ENCODE measurements around the gene HSD17B12. TPM values are rescaled to one million over a fixed set of nuclear protein-coding genes. Genes with fewer than 3 reads are reported as not detected.
"Not testable (repeated sequence)": the region's sequence is repeated elsewhere in the genome, so short reads cannot be mapped to it uniquely, and the experiment has no call there.

HSD17B12 gene
- total and polyA plus RNA-seq, 5 donors, result 69.1 to 147 (median 104) TPM

- H3K9me3 ChIP-seq (ENCODE audit: control insufficient read depth, low read length), result no peaks in the 10 kb centered on the region
- H3K4me3 ChIP-seq (ENCODE audit: low read length), result no peak overlapping the region
- intact Hi-C loops (cut with DNase I), result no loop called here
- peaks cover 11% of the 10 kb centered on the region for H3K4me1 ChIP-seq (ENCODE audit: control insufficient read depth, insufficient read depth, low read length)
- H3K27ac ChIP-seq (ENCODE audit: low read length), result peak overlapping the region; percentile 87
- WGBS, result 28% methylated on average over 6 of the region's 6 CpGs
- ATAC-seq (peak; percentile 80 to 85), DNase-seq (no peak)
- H3K27me3 ChIP-seq (ENCODE audit: control insufficient read depth, insufficient read depth), result no peaks in the 10 kb centered on the region
Measured at GRCh38 chr11:43738600-43739409, 58.3 kb downstream of the HSD17B12 start.

- no peak overlapping the region for H3K27ac ChIP-seq (ENCODE audit: low read length)
- intact Hi-C loops (cut with DNase I), result no loop called here
Measured at GRCh38 chr11:43746670-43747069, 66.1 kb downstream of the HSD17B12 start.

GRCh38 chr11:43747130-43747802 is 66.7 kb downstream of the HSD17B12 start:
- no peak overlapping the region for H3K4me3 ChIP-seq (ENCODE audit: low read length)
- intact Hi-C loops (cut with DNase I), result no loop called here
- H3K4me1 ChIP-seq (ENCODE audit: control insufficient read depth, insufficient read depth, low read length), result peaks cover 4% of the 10 kb centered on the region
- no peaks in the 10 kb centered on the region for H3K9me3 ChIP-seq (ENCODE audit: control insufficient read depth, low read length)
- ATAC-seq (no peak), DNase-seq (no peak)
- peak overlapping the region; percentile 61 for H3K27ac ChIP-seq (ENCODE audit: low read length)
- 64% methylated on average over 7 of the region's 7 CpGs for WGBS
- H3K27me3 ChIP-seq (ENCODE audit: control insufficient read depth, insufficient read depth), result no peaks in the 10 kb centered on the region

More at GRCh38 chr11:43746670-43747069, 66.1 kb downstream of the HSD17B12 start:
- Histone ChIP-seq H3K9me3 (ENCODE audit: control insufficient read depth, low read length) (no peaks in the 10 kb centered on the region), H3K27me3 (ENCODE audit: control insufficient read depth, insufficient read depth) (no peaks in the 10 kb centered on the region), H3K4me1 (ENCODE audit: control insufficient read depth, insufficient read depth, low read length) (peaks cover 4% of the 10 kb centered on the region), H3K4me3 (ENCODE audit: low read length) (no peak overlapping the region)
- WGBS, result 72% methylated on average over 3 of the region's 3 CpGs
- DNase-seq (no peak), ATAC-seq (no peak)

GRCh38 chr11:43748095-43748494 is 67.6 kb downstream of the HSD17B12 start:
- intact Hi-C loops (cut with DNase I), result no loop called here
- H3K9me3 ChIP-seq (ENCODE audit: control insufficient read depth, low read length), result no peaks in the 10 kb centered on the region
- H3K27ac ChIP-seq (ENCODE audit: low read length), result no peak overlapping the region
- ATAC-seq (no peak), DNase-seq (no peak)
- no peaks in the 10 kb centered on the region for H3K27me3 ChIP-seq (ENCODE audit: control insufficient read depth, insufficient read depth)
- no peak overlapping the region for H3K4me3 ChIP-seq (ENCODE audit: low read length)
- 97% methylated on average over 2 of the region's 2 CpGs for WGBS
- peaks cover 4% of the 10 kb centered on the region for H3K4me1 ChIP-seq (ENCODE audit: control insufficient read depth, insufficient read depth, low read length)

- Histone ChIP-seq H3K27me3 (ENCODE audit: control insufficient read depth, insufficient read depth) (no peaks in the 10 kb centered on the region), H3K9me3 (ENCODE audit: control insufficient read depth, low read length) (no peaks in the 10 kb centered on the region), H3K27ac (ENCODE audit: low read length) (no peak overlapping the region), H3K4me3 (ENCODE audit: low read length) (no peak overlapping the region), H3K4me1 (ENCODE audit: control insufficient read depth, insufficient read depth, low read length) (peaks cover 2% of the 10 kb centered on the region)
- DNase-seq (no peak), ATAC-seq (no peak)
- 87% methylated on average over 4 of the region's 4 CpGs for WGBS
- intact Hi-C loops (cut with DNase I), result no loop called here
Measured at GRCh38 chr11:43751726-43752125, 71.2 kb downstream of the HSD17B12 start.

- intact Hi-C loops (cut with DNase I), result no loop called here
- H3K4me3 ChIP-seq (ENCODE audit: low read length), result no peak overlapping the region
- DNase-seq (no peak), ATAC-seq (no peak)
- no peak overlapping the region for H3K27ac ChIP-seq (ENCODE audit: low read length)
- 81% methylated on average over 3 of the region's 3 CpGs for WGBS
- H3K4me1 ChIP-seq (ENCODE audit: control insufficient read depth, insufficient read depth, low read length), result no peaks in the 10 kb centered on the region
- H3K27me3 ChIP-seq (ENCODE audit: control insufficient read depth, insufficient read depth), result no peaks in the 10 kb centered on the region
- no peaks in the 10 kb centered on the region for H3K9me3 ChIP-seq (ENCODE audit: control insufficient read depth, low read length)
Measured at GRCh38 chr11:43756575-43756974, 76.0 kb downstream of the HSD17B12 start.

GRCh38 chr11:43758927-43759326 is 78.4 kb downstream of the HSD17B12 start:
- no peaks in the 10 kb centered on the region for H3K9me3 ChIP-seq (ENCODE audit: control insufficient read depth, low read length)
- no peak for DNase-seq
- no peak overlapping the region for H3K27ac ChIP-seq (ENCODE audit: low read length)
- WGBS, result 47% methylated on average over 4 of the region's 4 CpGs
- intact Hi-C loops (cut with DNase I), result no loop called here
- ATAC-seq, result no peak
- H3K4me1 ChIP-seq (ENCODE audit: control insufficient read depth, insufficient read depth, low read length), result no peaks in the 10 kb centered on the region
- no peaks in the 10 kb centered on the region for H3K27me3 ChIP-seq (ENCODE audit: control insufficient read depth, insufficient read depth)
- H3K4me3 ChIP-seq (ENCODE audit: low read length), result no peak overlapping the region

GRCh38 chr11:43760902-43761301 is 80.4 kb downstream of the HSD17B12 start:
- no peaks in the 10 kb centered on the region for H3K9me3 ChIP-seq (ENCODE audit: control insufficient read depth, low read length)
- H3K4me1 ChIP-seq (ENCODE audit: control insufficient read depth, insufficient read depth, low read length), result no peaks in the 10 kb centered on the region
- ATAC-seq (no peak), DNase-seq (no peak)
- intact Hi-C loops (cut with DNase I), result no loop called here
- H3K27me3 ChIP-seq (ENCODE audit: control insufficient read depth, insufficient read depth), result no peaks in the 10 kb centered on the region
- WGBS, result 95% methylated on average over 2 of the region's 2 CpGs
- H3K27ac ChIP-seq (ENCODE audit: low read length), result no peak overlapping the region
- no peak overlapping the region for H3K4me3 ChIP-seq (ENCODE audit: low read length)

GRCh38 chr11:43765194-43765593 is 84.7 kb downstream of the HSD17B12 start:
- 97% methylated on average over 1 of the region's 1 CpG for WGBS
- no peak overlapping the region for H3K4me3 ChIP-seq (ENCODE audit: low read length)
- intact Hi-C loops (cut with DNase I), result no loop called here
- H3K4me1 ChIP-seq (ENCODE audit: control insufficient read depth, insufficient read depth, low read length), result peaks cover under 1% of the 10 kb centered on the region
- H3K27ac ChIP-seq (ENCODE audit: low read length), result no peak overlapping the region
- DNase-seq (no peak), ATAC-seq (no peak)
- no peaks in the 10 kb centered on the region for H3K27me3 ChIP-seq (ENCODE audit: control insufficient read depth, insufficient read depth)
- no peaks in the 10 kb centered on the region for H3K9me3 ChIP-seq (ENCODE audit: control insufficient read depth, low read length)

GRCh38 chr11:43768654-43769053 is 88.1 kb downstream of the HSD17B12 start:
- ATAC-seq; H3K4me1 ChIP-seq (ENCODE audit: control insufficient read depth, insufficient read depth, low read length); DNase-seq; H3K4me3 ChIP-seq (ENCODE audit: low read length); H3K27ac ChIP-seq (ENCODE audit: low read length); H3K27me3 ChIP-seq (ENCODE audit: control insufficient read depth, insufficient read depth); H3K9me3 ChIP-seq (ENCODE audit: control insufficient read depth, low read length); intact Hi-C loops (cut with DNase I): not testable (repeated sequence)
- WGBS, result 96% methylated on average over 5 of the region's 5 CpGs

- peak in 1 of 2 donors; percentile 67 for ATAC-seq
- intact Hi-C loops (cut with DNase I), result no loop called here
- H3K27ac ChIP-seq (ENCODE audit: low read length), result no peak overlapping the region
Measured at GRCh38 chr11:43770173-43770572, 89.6 kb downstream of the HSD17B12 start.

More at GRCh38 chr11:43770173-43770572, 89.6 kb downstream of the HSD17B12 start:
- 76% methylated on average over 3 of the region's 3 CpGs for WGBS
- DNase-seq, result no peak
- Histone ChIP-seq H3K27me3 (ENCODE audit: control insufficient read depth, insufficient read depth) (no peaks in the 10 kb centered on the region), H3K4me3 (ENCODE audit: low read length) (no peak overlapping the region), H3K9me3 (ENCODE audit: control insufficient read depth, low read length) (no peaks in the 10 kb centered on the region), H3K4me1 (ENCODE audit: control insufficient read depth, insufficient read depth, low read length) (peaks cover 3% of the 10 kb centered on the region)
